GM12872 (cell line): ENCODE measurements around the gene PSMD6.

ENCODE experiments used
- TF ChIP-seq, protein P1 (sequence below): IDR thresholded peaks from 3 replicates; pipeline ENCODE4 v1.5.1; 2011; ENCODE audit warnings: low read depth, mild to moderate bottlenecking, low read length, moderate library complexity; ENCODE audit not compliant: insufficient read depth

The PSMD6 gene

DNA sequence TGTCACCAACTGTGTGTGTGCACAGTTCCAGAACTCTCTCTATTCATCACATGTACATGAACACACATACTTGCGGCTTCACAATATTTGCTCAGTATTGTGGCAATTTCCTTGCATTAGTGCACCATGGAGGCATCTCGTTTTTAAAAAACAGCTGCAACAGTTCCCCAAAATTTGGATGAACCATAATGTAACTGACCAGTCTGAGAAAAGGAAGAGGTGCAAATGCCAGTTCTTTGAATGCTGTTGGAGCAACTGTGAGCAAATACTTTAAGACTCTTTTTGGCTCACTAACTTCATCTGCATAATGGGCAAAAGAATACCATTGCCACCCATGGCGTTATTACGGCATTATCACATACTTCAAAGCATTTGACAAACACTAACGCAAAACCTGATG is 38.3 kb upstream of the PSMD6 start:
- TF ChIP-seq, protein P1, sequence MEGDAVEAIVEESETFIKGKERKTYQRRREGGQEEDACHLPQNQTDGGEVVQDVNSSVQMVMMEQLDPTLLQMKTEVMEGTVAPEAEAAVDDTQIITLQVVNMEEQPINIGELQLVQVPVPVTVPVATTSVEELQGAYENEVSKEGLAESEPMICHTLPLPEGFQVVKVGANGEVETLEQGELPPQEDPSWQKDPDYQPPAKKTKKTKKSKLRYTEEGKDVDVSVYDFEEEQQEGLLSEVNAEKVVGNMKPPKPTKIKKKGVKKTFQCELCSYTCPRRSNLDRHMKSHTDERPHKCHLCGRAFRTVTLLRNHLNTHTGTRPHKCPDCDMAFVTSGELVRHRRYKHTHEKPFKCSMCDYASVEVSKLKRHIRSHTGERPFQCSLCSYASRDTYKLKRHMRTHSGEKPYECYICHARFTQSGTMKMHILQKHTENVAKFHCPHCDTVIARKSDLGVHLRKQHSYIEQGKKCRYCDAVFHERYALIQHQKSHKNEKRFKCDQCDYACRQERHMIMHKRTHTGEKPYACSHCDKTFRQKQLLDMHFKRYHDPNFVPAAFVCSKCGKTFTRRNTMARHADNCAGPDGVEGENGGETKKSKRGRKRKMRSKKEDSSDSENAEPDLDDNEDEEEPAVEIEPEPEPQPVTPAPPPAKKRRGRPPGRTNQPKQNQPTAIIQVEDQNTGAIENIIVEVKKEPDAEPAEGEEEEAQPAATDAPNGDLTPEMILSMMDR: no peak

GRCh38 chr3:64059484-64060175 is 36.3 kb upstream of the PSMD6 start:
- TF ChIP-seq, protein P1: no peak

- TF ChIP-seq, protein P1: no peak
These were observed 35.3 kb upstream of the PSMD6 start for GRCh38 chr3:64058566-64058965.

DNA sequence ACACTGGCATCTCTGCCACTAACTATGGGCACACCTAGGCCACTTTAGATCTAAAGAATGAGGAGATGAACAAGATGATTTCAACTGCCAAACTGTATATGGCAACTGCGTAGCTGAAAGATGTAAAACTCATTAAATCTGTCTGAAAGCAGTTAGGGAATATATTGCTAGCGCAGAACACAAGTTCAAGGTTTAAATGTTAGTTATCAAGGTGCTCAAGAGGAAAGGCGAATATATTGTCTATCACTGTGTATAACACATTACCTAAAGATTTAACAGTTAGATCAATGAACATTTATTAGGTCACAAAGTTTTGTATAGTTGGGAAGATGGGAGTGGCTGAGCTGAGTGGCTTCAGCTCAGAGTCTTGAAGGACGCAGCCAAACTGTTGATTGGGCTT is 33.9 kb upstream of the PSMD6 start:
- TF ChIP-seq, protein P1: no peak

GRCh38 chr3:64056606-64057180 is 33.4 kb upstream of the PSMD6 start:
- TF ChIP-seq, protein P1: no peak

- TF ChIP-seq, protein P1: no peak
These were observed 31.8 kb upstream of the PSMD6 start for GRCh38 chr3:64055076-64055475.

DNA sequence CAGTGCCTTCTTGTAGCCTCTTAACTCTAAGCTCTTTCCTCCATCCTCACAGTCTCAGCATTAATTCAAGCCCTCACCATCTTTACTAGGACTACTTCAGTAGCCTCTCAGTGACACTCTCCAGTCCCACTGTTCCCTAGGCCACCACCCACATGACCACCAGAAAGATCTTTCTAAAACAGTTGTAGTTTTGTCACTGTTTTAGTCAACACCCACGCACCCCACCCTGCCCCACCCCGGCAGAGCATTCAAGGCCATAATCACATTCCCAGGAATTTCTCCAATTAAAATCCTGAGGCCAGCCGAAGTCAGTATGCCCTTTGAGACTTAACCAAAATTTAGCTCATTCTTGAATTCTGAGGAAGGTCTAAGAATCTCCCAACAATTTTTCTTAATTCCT is 31.2 kb upstream of the PSMD6 start:
- TF ChIP-seq, protein P1: no peak
